Activated T-helper 1 cell treated with anti-CD3 and anti-CD28 coated beads, Interleukin-12 subunit alpha, Interleukin-12 subunit beta, Interleukin-2, Interleukin-4 antibody, amounts not matched to agents 30 ng/mL and 10 ng/mL and 1 ng/mL, durations not matched to agents 14 hours and 24 hours and 36 hours (primary cell): ENCODE results near the gene DNAJC4. TPM values are rescaled to one million over a fixed set of nuclear protein-coding genes. Genes with fewer than 3 reads are reported as not detected.

ENCODE experiments used
- DNase-seq: peaks from one replicate; pipeline ENCODE4 v3.0.0; 2021; ENCODE audit warnings: low spot score
- H3K27ac Mint-ChIP-seq: one replicate; pipeline ENCODE4 v1.8.0; 2021; ENCODE audit warnings: mild to moderate bottlenecking, mixed read lengths
- H3K27me3 Mint-ChIP-seq: one replicate; pipeline ENCODE4 v1.8.0; 2022; ENCODE audit warnings: mild to moderate bottlenecking, moderate library complexity, mixed read lengths; ENCODE audit not compliant: insufficient read depth
- H3K36me3 Mint-ChIP-seq: one replicate; pipeline ENCODE4 v1.8.0; 2021; ENCODE audit warnings: low read depth, mixed read lengths
- H3K4me1 Mint-ChIP-seq: one replicate; pipeline ENCODE4 v1.8.0; 2021; ENCODE audit warnings: low read depth, mixed read lengths
- H3K4me3 Mint-ChIP-seq: one replicate; pipeline ENCODE4 v1.8.0; 2021; ENCODE audit warnings: mild to moderate bottlenecking, moderate library complexity, mixed read lengths
- H3K9me3 Mint-ChIP-seq: one replicate; pipeline ENCODE4 v1.8.0; 2021; ENCODE audit warnings: mixed read lengths
- intact Hi-C: fragments of 100-400 bp; cut with micrococcal nuclease; formaldehyde crosslinking; loops from one replicate; pipeline ENCODE4 v1.15.1; 2024
- total RNA-seq: library from RNA; stranded (reverse); gene quantifications from 2 replicates; pipeline ENCODE4 v1.2.3, GENCODE V29; 2022

DNAJC4 gene
- total RNA-seq, 1 donor from 2014 or later, result 19.8 TPM

GRCh38 chr11:64252003-64252872 lies 21.9 kb downstream of the DNAJC4 start:
- H3K27me3 Mint-ChIP-seq, result peaks cover 1% of the 10 kb centered on the region
- peak overlapping the region; percentile 66 for H3K27ac Mint-ChIP-seq
- H3K4me3 Mint-ChIP-seq, result peak overlapping the region; percentile 87
- H3K9me3 Mint-ChIP-seq, result no peaks in the 10 kb centered on the region
- H3K4me1 Mint-ChIP-seq, result peaks cover 12% of the 10 kb centered on the region
- H3K36me3 Mint-ChIP-seq, result no peaks in the 10 kb centered on the region
- no peak for DNase-seq
- intact Hi-C loops, result loop anchor here (5.0 kb wide), 1 partner anchor 105 kb away; the partner anchor contains the start of gene RPS6KA4

GRCh38 chr11:64253043-64253442 lies 22.7 kb downstream of the DNAJC4 start:
- Mint-ChIP-seq H3K9me3 (no peaks in the 10 kb centered on the region), H3K4me3 (peak overlapping the region; percentile 26), H3K4me1 (peaks cover 7% of the 10 kb centered on the region), H3K27me3 (no peaks in the 10 kb centered on the region), H3K36me3 (no peaks in the 10 kb centered on the region), H3K27ac (no peak overlapping the region)
- intact Hi-C loops, result loop anchor here (5.0 kb wide), 1 partner anchor 104 kb away; the partner anchor contains the start of gene RPS6KA4
- DNase-seq, result no peak

- H3K27ac Mint-ChIP-seq, result no peak overlapping the region
- H3K9me3 Mint-ChIP-seq, result no peaks in the 10 kb centered on the region
- H3K27me3 Mint-ChIP-seq, result no peaks in the 10 kb centered on the region
- peak overlapping the region; percentile 26 for H3K4me3 Mint-ChIP-seq
- H3K36me3 Mint-ChIP-seq, result no peaks in the 10 kb centered on the region
- peaks cover 5% of the 10 kb centered on the region for H3K4me1 Mint-ChIP-seq
- no peak for DNase-seq
- intact Hi-C loops, result loop anchor here (5.0 kb wide), 1 partner anchor 104 kb away; the partner anchor contains the start of gene RPS6KA4
These were observed 23.1 kb downstream of the DNAJC4 start for GRCh38 chr11:64253481-64253880.

GRCh38 chr11:64254326-64254725 lies 24.0 kb downstream of the DNAJC4 start:
- H3K4me3 Mint-ChIP-seq, result no peak overlapping the region

GRCh38 chr11:64255135-64256128 lies 25.1 kb downstream of the DNAJC4 start:
- DNase-seq, result no peak
- H3K36me3 Mint-ChIP-seq, result peaks cover 11% of the 10 kb centered on the region
- no peaks in the 10 kb centered on the region for H3K9me3 Mint-ChIP-seq
- H3K27ac Mint-ChIP-seq, result no peak overlapping the region
- intact Hi-C loops, result no loop called here
- H3K4me3 Mint-ChIP-seq, result no peak overlapping the region
- H3K27me3 Mint-ChIP-seq, result no peaks in the 10 kb centered on the region
- H3K4me1 Mint-ChIP-seq, result peaks cover 12% of the 10 kb centered on the region

More at GRCh38 chr11:64254326-64254725, 24.0 kb downstream of the DNAJC4 start:
- H3K27ac Mint-ChIP-seq, result no peak overlapping the region
- H3K4me1 Mint-ChIP-seq, result peaks cover 6% of the 10 kb centered on the region
- intact Hi-C loops, result loop anchor here (5.0 kb wide), 1 partner anchor 103 kb away; the partner anchor contains the start of gene RPS6KA4
- no peaks in the 10 kb centered on the region for H3K9me3 Mint-ChIP-seq
- DNase-seq, result no peak
- H3K27me3 Mint-ChIP-seq, result no peaks in the 10 kb centered on the region
- H3K36me3 Mint-ChIP-seq, result peaks cover 1% of the 10 kb centered on the region

GRCh38 chr11:64256300-64256699 lies 26.0 kb downstream of the DNAJC4 start:
- H3K27ac Mint-ChIP-seq, result no peak overlapping the region
- intact Hi-C loops, result no loop called here
- no peaks in the 10 kb centered on the region for H3K9me3 Mint-ChIP-seq
- peaks cover 12% of the 10 kb centered on the region for H3K4me1 Mint-ChIP-seq
- H3K36me3 Mint-ChIP-seq, result peaks cover 11% of the 10 kb centered on the region
- DNase-seq, result no peak
- no peaks in the 10 kb centered on the region for H3K27me3 Mint-ChIP-seq
- no peak overlapping the region for H3K4me3 Mint-ChIP-seq

- intact Hi-C loops, result no loop called here
- H3K4me1 Mint-ChIP-seq, result peaks cover 12% of the 10 kb centered on the region
- H3K4me3 Mint-ChIP-seq, result no peak overlapping the region
- H3K9me3 Mint-ChIP-seq, result no peaks in the 10 kb centered on the region
- no peaks in the 10 kb centered on the region for H3K27me3 Mint-ChIP-seq
- peaks cover 15% of the 10 kb centered on the region for H3K36me3 Mint-ChIP-seq
- DNase-seq, result no peak
- H3K27ac Mint-ChIP-seq, result no peak overlapping the region
These were observed 28.0 kb downstream of the DNAJC4 start for GRCh38 chr11:64258356-64258755.

- no peaks in the 10 kb centered on the region for H3K9me3 Mint-ChIP-seq
- intact Hi-C loops, result no loop called here
- H3K27ac Mint-ChIP-seq, result no peak overlapping the region
- DNase-seq, result no peak
- no peak overlapping the region for H3K4me3 Mint-ChIP-seq
- H3K4me1 Mint-ChIP-seq, result peaks cover 12% of the 10 kb centered on the region
- H3K27me3 Mint-ChIP-seq, result no peaks in the 10 kb centered on the region
- peaks cover 15% of the 10 kb centered on the region for H3K36me3 Mint-ChIP-seq
These were observed 28.7 kb downstream of the DNAJC4 start for GRCh38 chr11:64258946-64259532.

GRCh38 chr11:64259533-64260067 lies 29.3 kb downstream of the DNAJC4 start:
- Mint-ChIP-seq H3K36me3 (peaks cover 15% of the 10 kb centered on the region), H3K27ac (peak overlapping the region; percentile 8), H3K4me3 (no peak overlapping the region), H3K27me3 (no peaks in the 10 kb centered on the region), H3K4me1 (peaks cover 12% of the 10 kb centered on the region), H3K9me3 (no peaks in the 10 kb centered on the region)
- intact Hi-C loops, result no loop called here
- no peak for DNase-seq

- Mint-ChIP-seq H3K36me3 (peaks cover 15% of the 10 kb centered on the region), H3K27ac (peak overlapping the region; percentile 36), H3K4me3 (no peak overlapping the region), H3K4me1 (peaks cover 12% of the 10 kb centered on the region), H3K27me3 (no peaks in the 10 kb centered on the region), H3K9me3 (no peaks in the 10 kb centered on the region)
- intact Hi-C loops, result no loop called here
- no peak for DNase-seq
These were observed 29.9 kb downstream of the DNAJC4 start for GRCh38 chr11:64260147-64260708.

- H3K4me3 Mint-ChIP-seq, result no peak overlapping the region
- peaks cover 17% of the 10 kb centered on the region for H3K36me3 Mint-ChIP-seq
- intact Hi-C loops, result no loop called here
- H3K4me1 Mint-ChIP-seq, result peaks cover 12% of the 10 kb centered on the region
- H3K9me3 Mint-ChIP-seq, result no peaks in the 10 kb centered on the region
- no peaks in the 10 kb centered on the region for H3K27me3 Mint-ChIP-seq
- no peak for DNase-seq
- no peak overlapping the region for H3K27ac Mint-ChIP-seq
These were observed 31.3 kb downstream of the DNAJC4 start for GRCh38 chr11:64261556-64262080.
